OCI-LY1 (cell line): ENCODE measurements around the gene SGSM1.

ENCODE experiments used
- CTCF ChIP-seq: fragments of 200-600 bp; sonication (generic), shearing (Covaris generic); IDR thresholded peaks from 2 replicates; pipeline ENCODE4 v1.5.1; 2017; ENCODE audit warnings: mild to moderate bottlenecking, antibody characterized with exemption, low read length, moderate library complexity, mixed read lengths
- EZH2 ChIP-seq: fragments of 200-600 bp; sonication (generic), shearing (Covaris generic); IDR thresholded peaks from 2 replicates; pipeline ENCODE4 v1.8.0; 2017; ENCODE audit warnings: borderline replicate concordance, mixed run types, mild to moderate bottlenecking, antibody characterized with exemption, low read length, moderate library complexity, mixed read lengths

DNA sequence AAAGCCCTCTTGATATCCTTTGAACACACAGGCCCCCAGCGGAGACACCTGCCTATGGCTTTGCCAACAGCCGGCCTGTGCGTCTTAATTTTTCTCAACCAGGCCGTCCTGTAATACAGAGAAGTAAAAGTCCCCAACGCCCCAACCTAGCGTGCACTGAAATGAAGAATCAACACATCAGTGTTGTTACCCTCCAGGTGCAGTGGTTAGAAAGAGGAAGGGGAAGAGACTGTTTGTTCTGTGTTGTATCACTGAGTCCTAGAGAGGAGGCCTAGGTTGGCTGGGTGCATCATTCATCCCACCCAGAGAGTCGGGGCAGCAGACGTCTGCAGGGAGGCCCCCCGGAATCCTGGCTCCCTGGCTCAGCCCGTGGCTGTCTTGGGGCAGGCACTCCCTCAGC, 25.7 kb downstream of the SGSM1 start:
- no peak for TF ChIP-seq CTCF
- no peak for TF ChIP-seq EZH2
